SHP77 (cell line): ENCODE data around the gene RFC1.
"Not testable (repeated sequence)": the region's sequence is repeated elsewhere in the genome, so short reads cannot be mapped to it uniquely, and the experiment has no call there.

Experiments
- DNase-seq, 2 experiments: peaks; one replicate each; lab custom pipeline; 2025; lab: John Stamatoyannopoulos, UW

RFC1 gene

GRCh38 chr4:39305912-39306677 is 60.1 kb downstream of the RFC1 start:
- no peak for DNase-seq

- DNase-seq = no peak
Observed at GRCh38 chr4:39304651-39305050, 61.5 kb downstream of the RFC1 start.

GRCh38 chr4:39303871-39304270 is 62.3 kb downstream of the RFC1 start:
- no peak for DNase-seq

- no peak for DNase-seq
Observed at GRCh38 chr4:39302901-39303300, 63.3 kb downstream of the RFC1 start.

GRCh38 chr4:39295784-39296183 is 70.4 kb downstream of the RFC1 start:
- DNase-seq = no peak

- DNase-seq = not testable (repeated sequence)
Observed at GRCh38 chr4:39292433-39292832, 73.7 kb downstream of the RFC1 start.

GRCh38 chr4:39291686-39292085 is 74.5 kb downstream of the RFC1 start:
- no peak for DNase-seq

GRCh38 chr4:39287223-39287622 is 78.9 kb downstream of the RFC1 start:
- DNase-seq = no peak

GRCh38 chr4:39286263-39286662 is 79.9 kb downstream of the RFC1 start:
- no peak for DNase-seq

- no peak for DNase-seq
Observed at GRCh38 chr4:39285853-39286252, 80.3 kb downstream of the RFC1 start.

- no peak for DNase-seq
Observed at GRCh38 chr4:39285111-39285795, 80.9 kb downstream of the RFC1 start.

GRCh38 chr4:39280770-39281169 is 85.4 kb downstream of the RFC1 start:
- DNase-seq = no peak

GRCh38 chr4:39279416-39279815 is 86.7 kb downstream of the RFC1 start:
- no peak for DNase-seq

- no peak for DNase-seq
Observed at GRCh38 chr4:39278476-39278875, 87.7 kb downstream of the RFC1 start.

- not testable (repeated sequence) for DNase-seq
Observed at GRCh38 chr4:39277661-39278060, 88.5 kb downstream of the RFC1 start.

GRCh38 chr4:39274503-39274902 is 91.7 kb downstream of the RFC1 start:
- no peak for DNase-seq

GRCh38 chr4:39263895-39264294 is 102.3 kb downstream of the RFC1 start:
- no peak for DNase-seq

GRCh38 chr4:39259571-39260330 is 106.4 kb downstream of the RFC1 start:
- no peak for DNase-seq

GRCh38 chr4:39256436-39256835 is 109.7 kb downstream of the RFC1 start:
- DNase-seq = no peak

- DNase-seq = no peak
Observed at GRCh38 chr4:39255871-39256270, 110.3 kb downstream of the RFC1 start.

- DNase-seq = no peak
Observed at GRCh38 chr4:39255266-39255665, 110.9 kb downstream of the RFC1 start.

GRCh38 chr4:39243462-39243861 is 122.7 kb downstream of the RFC1 start:
- DNase-seq = no peak
